ENCODE measurements around the gene RWDD3. TPM values are rescaled to one million over a fixed set of nuclear protein-coding genes. Genes with fewer than 3 reads are reported as not detected.
A peak's percentile ranks its signal among the peaks of the same experiment; 100 is the strongest.

Gene RWDD3
- polyA plus RNA-seq, 2 of the 4 experiments (the other 2 are of a cell fraction), result 17.1 to 22.1 TPM

DNA sequence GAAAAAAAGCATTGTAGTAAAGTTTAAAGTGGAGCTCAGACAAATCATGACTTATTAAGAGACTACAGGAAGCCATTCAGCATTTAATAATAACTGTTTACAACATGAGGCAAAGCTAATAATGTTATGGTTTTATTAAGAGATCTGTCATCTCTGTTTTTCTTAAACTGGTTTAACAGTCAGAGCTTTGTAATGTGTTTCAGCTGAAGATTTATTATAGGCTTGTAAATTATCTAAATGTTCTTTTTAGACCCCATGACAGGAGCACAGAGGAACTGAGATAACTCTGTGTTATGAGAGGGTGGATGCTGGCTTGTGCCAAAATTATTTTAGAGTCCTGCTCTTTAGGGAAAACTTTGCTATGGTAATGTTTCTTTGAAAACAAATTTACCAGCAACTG lies 38.0 kb upstream of the RWDD3 start:
- FAIRE-seq, result no peak
- Histone ChIP-seq H3K4me3 (no peak overlapping the region), H3K4me1 (peaks cover 21% of the 10 kb centered on the region), H3K9me3 (no peaks in the 10 kb centered on the region), H3K4me2 (no peak overlapping the region), H3K27ac (no peak overlapping the region)
- TF ChIP-seq ZSCAN20 (CRISPR knock-in tag; IDR thresholded peaks at IDR 0.05) (no peak), KDM5A (IDR thresholded peaks at IDR 0.05) (no peak), PHF8 (IDR thresholded peaks at IDR 0.05; ENCODE audit: borderline replicate concordance, low read depth) (no peak), CBX8 (IDR thresholded peaks at IDR 0.05) (no peak), HOXB5 (CRISPR knock-in tag; IDR thresholded peaks at IDR 0.05) (no peak), EP300 (IDR thresholded peaks at IDR 0.05) (no peak), RCOR1 (IDR thresholded peaks at IDR 0.05; ENCODE audit: low read depth, low read length) (no peak), RNF2 (IDR thresholded peaks at IDR 0.05; ENCODE audit: borderline replicate concordance, low read depth) (no peak), ZFP36 (IDR thresholded peaks at IDR 0.05; ENCODE audit: borderline replicate concordance, partially characterized antibody) (no peak), CBX2 (IDR thresholded peaks at IDR 0.05; ENCODE audit: borderline replicate concordance, low read depth) (no peak), HOXA7 (CRISPR knock-in tag; IDR thresholded peaks at IDR 0.05) (no peak), RFX5 (IDR thresholded peaks at IDR 0.05) (no peak)
- TF ChIP-seq, protein P1, sequence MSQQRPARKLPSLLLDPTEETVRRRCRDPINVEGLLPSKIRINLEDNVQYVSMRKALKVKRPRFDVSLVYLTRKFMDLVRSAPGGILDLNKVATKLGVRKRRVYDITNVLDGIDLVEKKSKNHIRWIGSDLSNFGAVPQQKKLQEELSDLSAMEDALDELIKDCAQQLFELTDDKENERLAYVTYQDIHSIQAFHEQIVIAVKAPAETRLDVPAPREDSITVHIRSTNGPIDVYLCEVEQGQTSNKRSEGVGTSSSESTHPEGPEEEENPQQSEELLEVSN (IDR thresholded peaks at IDR 0.05; ENCODE audit: borderline replicate concordance, low read depth), result no peak
- TF ChIP-seq, protein P2, sequence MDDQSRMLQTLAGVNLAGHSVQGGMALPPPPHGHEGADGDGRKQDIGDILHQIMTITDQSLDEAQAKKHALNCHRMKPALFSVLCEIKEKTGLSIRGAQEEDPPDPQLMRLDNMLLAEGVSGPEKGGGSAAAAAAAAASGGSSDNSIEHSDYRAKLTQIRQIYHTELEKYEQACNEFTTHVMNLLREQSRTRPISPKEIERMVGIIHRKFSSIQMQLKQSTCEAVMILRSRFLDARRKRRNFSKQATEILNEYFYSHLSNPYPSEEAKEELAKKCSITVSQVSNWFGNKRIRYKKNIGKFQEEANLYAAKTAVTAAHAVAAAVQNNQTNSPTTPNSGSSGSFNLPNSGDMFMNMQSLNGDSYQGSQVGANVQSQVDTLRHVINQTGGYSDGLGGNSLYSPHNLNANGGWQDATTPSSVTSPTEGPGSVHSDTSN (IDR thresholded peaks at IDR 0.05), result no peak
- TF ChIP-seq, protein P3, sequence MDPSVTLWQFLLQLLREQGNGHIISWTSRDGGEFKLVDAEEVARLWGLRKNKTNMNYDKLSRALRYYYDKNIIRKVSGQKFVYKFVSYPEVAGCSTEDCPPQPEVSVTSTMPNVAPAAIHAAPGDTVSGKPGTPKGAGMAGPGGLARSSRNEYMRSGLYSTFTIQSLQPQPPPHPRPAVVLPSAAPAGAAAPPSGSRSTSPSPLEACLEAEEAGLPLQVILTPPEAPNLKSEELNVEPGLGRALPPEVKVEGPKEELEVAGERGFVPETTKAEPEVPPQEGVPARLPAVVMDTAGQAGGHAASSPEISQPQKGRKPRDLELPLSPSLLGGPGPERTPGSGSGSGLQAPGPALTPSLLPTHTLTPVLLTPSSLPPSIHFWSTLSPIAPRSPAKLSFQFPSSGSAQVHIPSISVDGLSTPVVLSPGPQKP (IDR thresholded peaks at IDR 0.05; ENCODE audit: low read depth, low read length), result no peak
- TF ChIP-seq, protein P4, sequence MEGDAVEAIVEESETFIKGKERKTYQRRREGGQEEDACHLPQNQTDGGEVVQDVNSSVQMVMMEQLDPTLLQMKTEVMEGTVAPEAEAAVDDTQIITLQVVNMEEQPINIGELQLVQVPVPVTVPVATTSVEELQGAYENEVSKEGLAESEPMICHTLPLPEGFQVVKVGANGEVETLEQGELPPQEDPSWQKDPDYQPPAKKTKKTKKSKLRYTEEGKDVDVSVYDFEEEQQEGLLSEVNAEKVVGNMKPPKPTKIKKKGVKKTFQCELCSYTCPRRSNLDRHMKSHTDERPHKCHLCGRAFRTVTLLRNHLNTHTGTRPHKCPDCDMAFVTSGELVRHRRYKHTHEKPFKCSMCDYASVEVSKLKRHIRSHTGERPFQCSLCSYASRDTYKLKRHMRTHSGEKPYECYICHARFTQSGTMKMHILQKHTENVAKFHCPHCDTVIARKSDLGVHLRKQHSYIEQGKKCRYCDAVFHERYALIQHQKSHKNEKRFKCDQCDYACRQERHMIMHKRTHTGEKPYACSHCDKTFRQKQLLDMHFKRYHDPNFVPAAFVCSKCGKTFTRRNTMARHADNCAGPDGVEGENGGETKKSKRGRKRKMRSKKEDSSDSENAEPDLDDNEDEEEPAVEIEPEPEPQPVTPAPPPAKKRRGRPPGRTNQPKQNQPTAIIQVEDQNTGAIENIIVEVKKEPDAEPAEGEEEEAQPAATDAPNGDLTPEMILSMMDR (IDR thresholded peaks at IDR 0.05), result no peak
- TF ChIP-seq, protein P5, sequence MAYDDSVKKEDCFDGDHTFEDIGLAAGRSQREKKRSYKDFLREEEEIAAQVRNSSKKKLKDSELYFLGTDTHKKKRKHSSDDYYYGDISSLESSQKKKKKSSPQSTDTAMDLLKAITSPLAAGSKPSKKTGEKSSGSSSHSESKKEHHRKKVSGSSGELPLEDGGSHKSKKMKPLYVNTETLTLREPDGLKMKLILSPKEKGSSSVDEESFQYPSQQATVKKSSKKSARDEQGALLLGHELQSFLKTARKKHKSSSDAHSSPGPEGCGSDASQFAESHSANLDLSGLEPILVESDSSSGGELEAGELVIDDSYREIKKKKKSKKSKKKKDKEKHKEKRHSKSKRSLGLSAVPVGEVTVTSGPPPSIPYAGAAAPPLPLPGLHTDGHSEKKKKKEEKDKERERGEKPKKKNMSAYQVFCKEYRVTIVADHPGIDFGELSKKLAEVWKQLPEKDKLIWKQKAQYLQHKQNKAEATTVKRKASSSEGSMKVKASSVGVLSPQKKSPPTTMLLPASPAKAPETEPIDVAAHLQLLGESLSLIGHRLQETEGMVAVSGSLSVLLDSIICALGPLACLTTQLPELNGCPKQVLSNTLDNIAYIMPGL (CRISPR knock-in tag; IDR thresholded peaks at IDR 0.05; ENCODE audit: borderline replicate concordance), result no peak
- TF ChIP-seq, protein P6, sequence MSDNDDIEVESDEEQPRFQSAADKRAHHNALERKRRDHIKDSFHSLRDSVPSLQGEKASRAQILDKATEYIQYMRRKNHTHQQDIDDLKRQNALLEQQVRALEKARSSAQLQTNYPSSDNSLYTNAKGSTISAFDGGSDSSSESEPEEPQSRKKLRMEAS (IDR thresholded peaks at IDR 0.05), result no peak
- ATAC-seq, result no peak
- DNase-seq (ENCODE audit: low read depth in 1 of 2, low spot score in 1 of 2), result no peak
- CTCF ChIA-PET, result no interaction called here
- POLR2A ChIA-PET, result no interaction called here

DNA sequence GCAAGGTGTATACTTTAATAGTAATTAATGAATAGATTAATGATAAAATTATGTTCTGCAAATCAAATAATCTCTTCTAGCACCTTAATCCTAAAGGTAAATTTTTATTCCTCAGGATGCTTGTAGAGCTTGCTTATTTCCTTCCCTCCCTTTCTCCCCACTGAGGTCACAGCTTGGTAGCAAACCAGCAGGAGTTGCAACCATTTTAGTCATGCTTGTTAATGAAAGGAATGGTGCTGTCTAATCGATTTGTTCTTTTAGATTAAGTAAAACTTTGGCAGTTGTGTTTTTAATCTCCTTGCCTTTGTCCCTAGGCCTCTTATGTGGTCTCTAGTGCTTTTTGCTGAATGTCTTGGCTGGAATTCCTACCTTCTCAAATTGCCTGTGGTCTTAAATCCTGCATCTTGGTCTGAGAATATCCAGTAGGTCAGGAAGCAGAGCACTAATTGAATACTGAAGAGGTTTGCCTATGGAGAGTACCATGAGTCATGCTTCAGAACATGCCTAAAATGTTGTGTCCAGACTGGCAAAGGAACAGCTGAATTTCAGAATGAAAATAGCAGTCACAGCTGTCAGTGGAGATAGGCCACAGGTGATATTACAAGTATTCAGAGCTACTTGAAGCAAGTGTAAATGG lies 36.3 kb upstream of the RWDD3 start:
- WGBS (ENCODE audit: missing lambda C conversion rate), result 7% methylated on average over 1 of the region's 1 CpG
- no peak for ATAC-seq
- Histone ChIP-seq H3K4me2 (no peak overlapping the region), H3K4me3 (no peak overlapping the region), H3K27ac (peak overlapping the region in 1 of 2 experiments; percentile 43; a peak in 1 of 6 replicates), H3K4me1 (peaks cover 21% of the 10 kb centered on the region), H3K9me3 (no peaks in the 10 kb centered on the region)
- FAIRE-seq, result peak; percentile 18
- no peak for DNase-seq (ENCODE audit: low read depth in 1 of 2, low spot score in 1 of 2)
- POLR2A ChIA-PET, result no interaction called here
- TF ChIP-seq EHMT2 (IDR thresholded peaks at IDR 0.05; ENCODE audit: low read depth), result no peak
- TF ChIP-seq EP300 (IDR thresholded peaks at IDR 0.05), result no peak
- TF ChIP-seq FOSB (CRISPR knock-in tag; IDR thresholded peaks at IDR 0.05), result no peak
- TF ChIP-seq RAD21 (conservative IDR thresholded peaks at IDR 0.05 in 1 of 2, IDR thresholded peaks at IDR 0.05 in 1 of 2), result no peak
- TF ChIP-seq NPAS2 (CRISPR knock-in tag; IDR thresholded peaks at IDR 0.05; ENCODE audit: borderline replicate concordance), result no peak
- TF ChIP-seq, protein P2 (IDR thresholded peaks at IDR 0.05), result no peak
- no peak for TF ChIP-seq TFCP2L1 (CRISPR knock-in tag; IDR thresholded peaks at IDR 0.05)
- CTCF ChIA-PET, result no interaction called here
